Stimulated activated effector memory CD8-positive, alpha-beta T cell treated with anti-CD3 and anti-CD28 coated beads, Interleukin-12 subunit alpha, Interleukin-12 subunit beta, amount 100 ng/mL, for 72 hours (primary cell): ENCODE data around the gene HOXC11.

ENCODE experiments used
- ATAC-seq: fragments of 150-1000 bp; cut with Tn5 transposase; 2 replicates; pipeline ENCODE4 v1.10.0; 2021
- DNase-seq, 2 donors: peaks; one replicate each; pipeline ENCODE4 v3.0.0; 2021 to 2022; ENCODE audit warnings: low spot score in 2 of 2
- H3K27ac Mint-ChIP-seq: one replicate; pipeline ENCODE4 v1.8.0; 2022; ENCODE audit warnings: mild to moderate bottlenecking, mixed read lengths
- H3K36me3 Mint-ChIP-seq: one replicate; pipeline ENCODE4 v1.8.0; 2022; ENCODE audit warnings: mild to moderate bottlenecking, mixed read lengths
- H3K4me1 Mint-ChIP-seq: one replicate; pipeline ENCODE4 v1.8.0; 2022; ENCODE audit warnings: mixed read lengths
- H3K4me3 Mint-ChIP-seq: one replicate; pipeline ENCODE4 v1.8.0; 2022; ENCODE audit warnings: mild to moderate bottlenecking, mixed read lengths
- H3K9me3 Mint-ChIP-seq: one replicate; pipeline ENCODE4 v1.8.0; 2022; ENCODE audit warnings: mixed read lengths

The HOXC11 gene

DNA sequence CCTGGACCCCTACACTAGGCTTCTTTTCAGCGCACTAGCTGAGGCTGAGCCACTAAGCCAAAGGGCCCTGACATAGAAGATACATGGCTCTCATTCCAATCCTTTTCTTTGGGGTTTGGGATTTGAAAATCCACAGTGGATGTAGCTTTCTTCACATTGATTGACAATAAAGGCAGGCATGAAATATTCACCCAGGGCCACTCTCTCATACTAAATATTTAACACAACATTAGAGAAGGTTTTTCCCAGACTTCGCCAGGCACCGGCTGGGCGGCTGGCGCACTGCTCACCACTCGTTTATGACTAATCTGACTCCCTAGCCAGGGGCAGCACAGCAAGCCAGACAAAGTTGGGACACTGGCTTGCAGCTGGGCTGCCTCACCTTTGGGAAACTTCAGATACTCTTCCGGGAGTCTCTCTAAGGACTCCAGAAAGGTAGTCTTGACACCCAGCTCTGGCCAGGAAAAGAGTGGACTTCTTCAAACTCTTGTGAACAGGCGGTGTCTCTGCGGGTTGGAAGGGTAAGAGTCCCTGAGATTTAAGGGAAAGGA, 699 bp upstream of the HOXC11 start:
- Mint-ChIP-seq H3K9me3 (no peaks in the 10 kb centered on the region), H3K4me3 (no peak overlapping the region), H3K36me3 (no peaks in the 10 kb centered on the region), H3K27ac (no peak overlapping the region), H3K4me1 (peaks cover 25% of the 10 kb centered on the region)
- ATAC-seq (no peak), DNase-seq (no peak)

GRCh38 chr12:53973236-53974042, 513 bp downstream of the HOXC11 start:
- Mint-ChIP-seq H3K4me3 (peak overlapping the region; percentile 67), H3K27ac (no peak overlapping the region), H3K36me3 (no peaks in the 10 kb centered on the region), H3K9me3 (no peaks in the 10 kb centered on the region), H3K4me1 (peaks cover 30% of the 10 kb centered on the region)
- DNase-seq: no peak
- ATAC-seq: no peak

DNA sequence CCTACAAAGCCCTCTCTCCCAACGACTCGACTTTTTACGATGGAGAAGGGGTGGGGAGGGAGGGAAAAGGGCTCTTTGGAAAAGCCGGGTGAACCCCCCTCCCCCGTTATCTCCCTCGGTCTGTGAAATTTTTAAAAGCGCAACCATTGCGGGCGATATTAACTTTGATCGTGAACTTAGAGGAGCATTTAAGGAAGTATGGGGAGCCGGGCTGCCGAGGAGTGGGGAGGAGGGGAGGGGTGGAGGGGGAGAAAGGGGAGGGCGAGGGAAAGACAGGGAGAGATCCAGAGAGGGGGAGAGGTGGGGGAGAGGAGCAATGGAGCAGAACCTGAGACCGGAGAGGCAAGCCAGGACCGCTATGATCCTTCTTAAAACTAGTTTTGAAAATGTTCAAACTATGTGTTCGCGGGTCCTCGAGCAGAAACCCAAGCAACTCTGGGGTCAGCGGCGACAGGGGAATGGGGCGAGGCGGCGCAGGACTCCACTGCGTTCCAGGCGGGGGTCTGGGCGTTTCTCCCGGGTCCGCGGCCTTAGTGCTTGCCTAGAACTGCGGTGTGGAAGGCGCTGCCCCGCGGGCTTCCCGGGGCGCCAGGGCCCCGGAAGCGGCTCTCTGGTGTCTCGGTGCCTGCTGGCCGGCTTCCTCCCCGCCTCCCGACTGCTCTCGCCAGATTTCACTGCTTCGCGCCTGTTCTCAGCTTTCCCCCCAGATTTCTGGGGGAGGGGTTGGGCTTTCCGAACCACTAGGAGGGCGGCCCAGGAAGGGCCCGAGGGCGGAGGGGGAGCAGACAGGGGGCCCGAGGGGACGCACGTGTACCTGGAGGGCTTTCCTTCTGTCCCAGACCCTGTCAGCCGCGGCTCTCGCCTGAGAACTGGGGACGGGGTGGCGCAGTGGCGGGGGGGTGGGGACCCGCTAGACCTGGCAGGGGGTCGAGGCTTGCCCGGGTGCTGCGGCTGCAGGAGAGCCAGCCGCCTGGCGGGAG, 1.4 kb downstream of the HOXC11 start, which contains the start of gene HOTAIR:
HOTAIR (minus strand) TSS at position 871 of the 980 bp plus-strand sequence.
- Mint-ChIP-seq H3K36me3 (no peaks in the 10 kb centered on the region), H3K4me1 (peaks cover 32% of the 10 kb centered on the region), H3K27ac (no peak within 1 kb of the TSS), H3K4me3 (peak within 1 kb of the TSS; percentile 67), H3K9me3 (no peaks in the 10 kb centered on the region)
- ATAC-seq: peak; percentile 74
- DNase-seq: no peak

DNA sequence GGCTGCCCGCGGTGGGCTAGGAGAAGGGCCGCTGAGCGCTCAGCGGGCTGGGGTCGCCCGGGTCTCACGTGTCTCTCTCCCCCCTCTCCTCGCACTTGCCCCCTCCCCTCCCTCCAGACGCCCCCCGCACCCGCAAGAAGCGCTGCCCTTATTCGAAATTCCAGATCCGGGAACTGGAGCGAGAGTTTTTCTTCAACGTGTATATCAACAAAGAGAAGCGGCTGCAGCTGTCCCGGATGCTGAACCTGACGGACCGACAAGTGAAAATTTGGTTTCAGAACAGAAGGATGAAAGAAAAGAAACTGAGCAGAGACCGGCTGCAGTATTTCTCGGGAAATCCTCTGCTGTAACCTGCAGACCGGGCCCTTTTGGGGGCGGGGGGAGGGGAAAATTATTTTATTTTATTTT, 2.1 kb downstream of the HOXC11 start:
- Mint-ChIP-seq H3K9me3 (no peaks in the 10 kb centered on the region), H3K4me3 (peak overlapping the region; percentile 67), H3K36me3 (peaks cover 2% of the 10 kb centered on the region), H3K27ac (no peak overlapping the region), H3K4me1 (peaks cover 32% of the 10 kb centered on the region)
- no peak for DNase-seq
- ATAC-seq: no peak

GRCh38 chr12:53975479-53976152, 2.7 kb downstream of the HOXC11 start:
- H3K36me3 Mint-ChIP-seq: peaks cover 4% of the 10 kb centered on the region
- H3K4me3 Mint-ChIP-seq: peak overlapping the region; percentile 67
- no peaks in the 10 kb centered on the region for H3K9me3 Mint-ChIP-seq
- no peak overlapping the region for H3K27ac Mint-ChIP-seq
- DNase-seq (no peak), ATAC-seq (no peak)
- peaks cover 32% of the 10 kb centered on the region for H3K4me1 Mint-ChIP-seq

GRCh38 chr12:53976172-53976822, 3.4 kb downstream of the HOXC11 start:
- peaks cover 32% of the 10 kb centered on the region for H3K4me1 Mint-ChIP-seq
- peaks cover 4% of the 10 kb centered on the region for H3K36me3 Mint-ChIP-seq
- no peak for DNase-seq
- no peaks in the 10 kb centered on the region for H3K9me3 Mint-ChIP-seq
- H3K27ac Mint-ChIP-seq: no peak overlapping the region
- peak overlapping the region; percentile 67 for H3K4me3 Mint-ChIP-seq
- ATAC-seq: no peak

DNA sequence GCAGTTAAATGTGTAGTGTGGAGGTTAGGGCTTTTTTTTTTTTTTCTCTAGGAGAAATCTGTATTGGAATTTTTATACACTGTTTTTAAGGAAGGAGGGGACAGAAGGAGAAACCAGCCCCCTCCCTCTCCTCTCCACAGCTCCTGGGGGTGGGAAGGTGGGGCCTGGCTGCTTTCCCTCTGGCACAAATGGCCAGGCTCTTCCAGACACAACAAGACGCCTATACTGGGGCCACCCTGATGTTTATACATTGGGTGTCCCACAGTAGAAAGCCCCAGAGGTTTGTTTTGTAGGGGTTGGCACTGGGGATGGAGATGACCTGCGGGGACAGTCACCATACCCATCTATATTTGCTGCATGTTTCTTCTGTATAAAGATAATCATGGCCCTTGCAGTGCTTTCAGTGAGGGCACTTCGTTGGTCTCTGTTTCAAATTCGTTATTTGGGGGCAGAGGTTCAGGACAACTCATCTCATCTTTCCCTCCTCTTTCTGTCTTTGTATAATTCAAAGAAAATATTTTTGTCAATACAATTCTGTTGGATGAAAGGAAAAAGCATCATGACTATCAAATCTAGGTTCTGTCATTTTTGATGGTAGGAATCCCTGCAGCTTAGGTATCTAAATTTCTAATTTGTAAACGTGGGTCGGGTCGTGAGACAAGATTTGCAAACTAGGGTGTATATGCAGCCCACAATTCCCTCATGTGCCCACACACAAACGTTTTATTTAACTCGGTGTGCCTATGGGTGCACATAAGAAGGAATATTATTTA, 4.1 kb downstream of the HOXC11 start:
- no peak for DNase-seq
- H3K9me3 Mint-ChIP-seq: no peaks in the 10 kb centered on the region
- no peak overlapping the region for H3K4me3 Mint-ChIP-seq
- H3K4me1 Mint-ChIP-seq: peaks cover 32% of the 10 kb centered on the region
- no peak overlapping the region for H3K27ac Mint-ChIP-seq
- peaks cover 4% of the 10 kb centered on the region for H3K36me3 Mint-ChIP-seq
- ATAC-seq: no peak

- DNase-seq (no peak), ATAC-seq (no peak)
- Mint-ChIP-seq H3K9me3 (no peaks in the 10 kb centered on the region), H3K27ac (no peak overlapping the region), H3K4me1 (peaks cover 32% of the 10 kb centered on the region), H3K36me3 (peaks cover 4% of the 10 kb centered on the region), H3K4me3 (no peak overlapping the region)
Observed at GRCh38 chr12:53977596-53978445, 4.9 kb downstream of the HOXC11 start.

DNA sequence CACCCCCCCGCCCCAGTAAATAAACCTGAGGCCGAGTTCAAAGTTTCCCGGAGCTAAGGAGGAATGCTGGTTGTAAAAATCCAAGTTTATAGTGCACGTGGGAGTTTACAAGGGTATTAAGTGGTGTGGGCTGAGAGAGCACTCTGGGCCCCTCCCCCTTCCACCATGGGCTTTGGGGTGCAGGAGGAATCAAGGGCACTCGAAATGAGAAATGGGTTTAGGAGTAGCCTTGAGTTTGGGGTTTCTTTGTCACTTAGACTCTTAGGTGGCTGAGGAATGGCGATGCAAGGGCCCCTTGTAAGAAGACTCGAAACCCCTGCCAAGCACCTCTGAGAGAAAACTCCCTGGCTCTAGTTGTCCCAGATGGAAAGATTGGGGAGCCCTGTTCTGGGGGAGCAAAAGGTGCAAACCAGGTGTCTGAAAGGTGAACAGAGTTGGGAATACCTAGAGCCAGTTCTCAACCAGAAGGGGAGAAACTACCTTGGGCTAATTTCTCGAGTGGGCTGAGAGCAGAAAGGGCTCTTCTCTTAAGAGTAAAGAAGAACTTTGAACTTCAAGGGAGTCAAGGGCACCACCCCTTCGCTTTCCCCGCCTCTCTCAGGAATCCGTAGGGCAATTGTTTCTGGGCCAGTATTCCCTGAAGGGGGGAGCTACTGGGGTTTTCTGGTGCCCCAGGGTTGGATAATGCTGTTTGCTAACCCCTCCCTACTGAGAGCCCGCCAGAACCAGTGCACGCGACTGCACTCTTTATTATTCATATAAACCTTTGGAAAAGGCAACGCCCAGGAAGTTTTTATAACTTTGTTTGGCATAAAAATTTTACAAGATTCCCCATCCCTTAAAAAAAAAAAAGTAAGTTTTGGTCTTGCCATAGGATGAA, 5.8 kb downstream of the HOXC11 start:
- DNase-seq (no peak), ATAC-seq (no peak)
- Mint-ChIP-seq H3K9me3 (no peaks in the 10 kb centered on the region), H3K4me1 (peaks cover 30% of the 10 kb centered on the region), H3K4me3 (no peak overlapping the region), H3K36me3 (peaks cover 4% of the 10 kb centered on the region), H3K27ac (no peak overlapping the region)

DNA sequence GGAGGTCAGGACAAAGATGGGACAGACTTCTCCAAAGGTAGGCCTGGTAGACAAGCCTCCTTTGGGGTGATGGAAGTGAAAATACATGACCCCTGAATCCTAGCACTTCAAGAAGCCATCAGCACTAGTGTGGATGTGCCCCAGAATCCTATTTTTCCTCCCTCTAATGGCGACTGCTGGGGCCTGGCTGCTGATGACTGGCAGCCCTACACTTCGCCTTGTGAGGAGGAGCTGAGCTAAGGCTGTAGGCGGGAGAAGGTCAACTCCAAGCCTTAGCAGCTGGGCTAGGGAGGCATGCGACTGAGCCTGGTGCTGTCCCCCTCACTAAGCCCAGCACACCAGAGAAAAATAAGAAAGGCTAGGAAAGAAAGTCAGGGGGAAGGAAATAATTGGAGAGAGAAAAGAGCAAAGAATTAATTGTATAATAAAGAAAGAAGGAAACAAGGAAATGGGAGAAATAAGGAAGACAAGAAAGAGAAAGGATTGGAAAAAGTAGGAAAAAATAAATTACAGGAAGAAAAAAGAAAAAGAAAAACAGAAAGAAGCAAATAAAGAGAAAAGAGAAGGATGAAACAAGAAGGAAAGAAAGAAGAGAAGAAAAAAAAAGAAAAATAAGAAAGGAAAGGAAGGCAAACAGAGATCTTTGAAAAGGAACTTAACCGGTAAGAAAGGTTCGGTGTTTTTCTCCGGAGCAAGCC, 7.3 kb downstream of the HOXC11 start:
- no peak overlapping the region for H3K4me3 Mint-ChIP-seq
- peaks cover 12% of the 10 kb centered on the region for H3K36me3 Mint-ChIP-seq
- no peak overlapping the region for H3K27ac Mint-ChIP-seq
- ATAC-seq (no peak), DNase-seq (no peak)
- H3K9me3 Mint-ChIP-seq: no peaks in the 10 kb centered on the region
- peaks cover 33% of the 10 kb centered on the region for H3K4me1 Mint-ChIP-seq

DNA sequence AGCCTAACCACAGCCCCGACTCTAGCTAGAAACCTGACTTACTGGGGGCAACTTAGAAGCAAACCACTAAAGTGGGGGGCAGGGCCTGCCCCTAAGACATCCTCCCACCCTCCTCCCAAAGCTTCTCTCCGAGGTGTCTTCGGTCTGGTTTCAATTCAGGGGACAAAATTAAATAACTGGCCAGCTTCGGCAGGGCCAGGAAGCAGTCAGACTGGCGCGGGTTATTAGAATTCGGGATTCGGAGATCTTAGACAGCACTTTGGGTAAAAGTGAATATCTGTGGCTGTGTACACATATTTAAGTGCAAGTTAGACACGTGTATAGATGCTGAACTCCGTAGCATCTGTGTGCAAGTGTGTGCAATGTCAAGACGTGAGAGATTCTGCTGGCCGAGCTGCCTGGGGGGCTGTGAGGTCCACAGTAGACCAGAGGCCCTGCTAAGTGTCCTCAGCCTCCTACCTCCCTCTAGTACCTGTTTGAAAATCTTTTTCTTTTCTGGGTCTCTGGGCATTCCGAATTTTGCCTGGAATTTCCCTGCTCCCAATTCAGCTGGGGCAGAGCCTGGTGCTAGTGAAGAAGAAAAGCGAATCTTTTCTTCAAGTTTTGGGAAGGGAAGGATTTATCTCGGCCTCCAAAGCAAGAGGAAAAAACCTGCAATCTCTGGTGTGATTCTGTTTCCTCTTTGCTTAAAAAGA, 8.0 kb downstream of the HOXC11 start:
- H3K9me3 Mint-ChIP-seq: no peaks in the 10 kb centered on the region
- H3K36me3 Mint-ChIP-seq: peaks cover 13% of the 10 kb centered on the region
- peaks cover 32% of the 10 kb centered on the region for H3K4me1 Mint-ChIP-seq
- no peak overlapping the region for H3K27ac Mint-ChIP-seq
- ATAC-seq (no peak), DNase-seq (no peak)
- H3K4me3 Mint-ChIP-seq: no peak overlapping the region
